DMS53 treated with DMSO at 0.1 percent for 48 hours (cell line): ENCODE measurements around the gene CLDN20.
"Not testable (repeated sequence)": the region's sequence is repeated elsewhere in the genome, so short reads cannot be mapped to it uniquely, and the experiment has no call there.

Experiments used
- DNase-seq: peaks from one replicate; lab custom pipeline; 2025; ENCODE audit not compliant: unreplicated experiment; lab: John Stamatoyannopoulos, UW

Gene CLDN20, protein sequence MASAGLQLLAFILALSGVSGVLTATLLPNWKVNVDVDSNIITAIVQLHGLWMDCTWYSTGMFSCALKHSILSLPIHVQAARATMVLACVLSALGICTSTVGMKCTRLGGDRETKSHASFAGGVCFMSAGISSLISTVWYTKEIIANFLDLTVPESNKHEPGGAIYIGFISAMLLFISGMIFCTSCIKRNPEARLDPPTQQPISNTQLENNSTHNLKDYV

DNA sequence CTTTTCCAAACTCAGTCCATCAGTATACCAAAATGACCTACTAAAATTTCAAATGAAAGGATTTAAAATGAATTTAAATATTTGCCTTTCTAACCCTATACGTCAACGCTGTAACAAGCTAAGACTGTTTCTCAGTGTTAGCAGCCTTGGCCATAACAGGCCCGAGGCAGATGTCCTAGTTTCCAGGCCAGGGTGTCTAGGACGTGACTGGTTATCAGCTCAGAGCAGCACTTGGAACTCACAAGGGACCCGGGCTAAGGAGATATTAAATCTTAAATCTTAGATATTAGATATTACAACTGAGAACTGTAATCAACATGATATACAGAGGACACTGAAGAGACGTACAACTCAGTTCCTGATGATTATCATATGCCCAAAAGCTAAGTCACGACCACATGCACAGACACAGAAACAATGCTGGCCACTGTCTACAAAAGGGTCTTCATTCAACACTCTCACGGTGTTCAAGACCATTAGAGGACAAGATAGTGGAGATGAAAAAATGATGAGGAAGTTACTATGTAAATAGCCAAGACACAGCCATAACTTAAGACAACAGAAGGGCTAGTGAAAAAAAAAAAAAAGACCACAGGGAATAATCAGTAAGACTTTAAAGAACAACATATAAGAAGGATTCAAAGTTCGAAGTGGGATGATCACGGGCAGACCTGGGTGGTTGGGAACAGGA, at the start of gene CLDN20:
TSS of gene CLDN20 (plus strand) at position 641 of the 691 bp plus-strand sequence. CDS start 11,707 bp downstream, outside the sequence.
- DNase-seq = no peak

GRCh38 chr6:155215906-155216305, 47.9 kb upstream of the CLDN20 start:
- no peak for DNase-seq

- no peak for DNase-seq
Observed at GRCh38 chr6:155216312-155217046, 47.3 kb upstream of the CLDN20 start.

GRCh38 chr6:155218711-155219110, 45.1 kb upstream of the CLDN20 start:
- DNase-seq = not testable (repeated sequence)

DNA sequence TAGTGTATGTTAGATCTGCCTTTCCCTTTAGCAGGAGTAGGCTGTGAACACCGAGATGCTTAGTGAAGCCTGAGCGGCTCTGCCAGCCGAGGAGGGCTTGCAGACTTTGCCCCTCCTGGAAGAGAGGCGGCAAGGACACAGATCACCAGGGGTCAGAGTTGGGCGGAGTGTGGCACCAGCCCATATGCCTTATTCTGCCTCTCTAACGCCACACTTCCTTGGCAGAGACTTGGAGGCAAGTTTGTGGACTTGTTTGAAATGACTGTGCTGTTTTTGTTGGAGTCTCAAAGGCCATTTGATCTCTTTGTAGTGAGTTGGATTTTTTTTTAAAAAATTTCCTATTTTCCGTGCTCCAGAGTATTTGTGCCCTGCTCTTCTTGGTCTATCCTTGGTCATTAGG, 44.5 kb upstream of the CLDN20 start:
- DNase-seq = no peak

GRCh38 chr6:155219858-155220301, 43.9 kb upstream of the CLDN20 start:
- DNase-seq = no peak

DNA sequence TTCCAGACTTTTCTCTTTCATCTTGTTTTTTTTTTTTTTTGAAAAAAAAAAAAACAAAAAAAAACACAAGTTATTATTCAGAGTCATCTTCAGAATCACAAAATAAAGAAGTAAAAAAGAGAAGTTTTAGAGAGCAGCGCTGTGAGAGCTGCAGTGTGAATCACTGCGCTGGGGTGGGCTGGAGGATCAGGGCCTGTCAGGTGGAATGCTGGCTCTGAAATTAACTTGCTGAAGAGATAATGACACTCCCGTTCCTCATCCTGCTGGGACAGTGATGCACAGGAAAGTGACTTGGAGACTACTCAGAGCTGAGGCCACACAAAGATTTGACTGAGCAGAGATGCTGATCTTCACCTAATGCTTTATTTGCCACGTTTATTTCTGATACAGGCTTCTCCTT, 42.7 kb upstream of the CLDN20 start:
- DNase-seq = no peak

DNA sequence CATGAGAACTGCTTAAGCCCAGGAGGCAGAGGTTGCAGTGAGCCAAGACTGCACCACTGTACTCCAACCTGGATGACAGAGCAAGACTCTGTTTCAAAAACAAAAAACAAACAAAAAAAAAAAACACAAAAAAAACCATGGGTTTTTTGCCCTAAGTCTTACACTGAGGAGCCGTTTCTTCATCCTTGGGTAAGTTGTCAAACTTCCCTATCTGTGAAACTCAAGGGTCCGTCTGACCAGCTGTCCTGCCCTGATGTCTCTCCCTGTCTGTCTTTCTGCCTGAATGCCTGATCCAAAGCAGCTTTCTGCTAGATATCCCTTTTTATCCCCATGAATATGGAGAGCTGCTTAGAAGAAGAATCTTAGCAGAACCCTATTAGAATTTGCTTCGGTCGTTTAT, 41.3 kb upstream of the CLDN20 start:
- no peak for DNase-seq

DNA sequence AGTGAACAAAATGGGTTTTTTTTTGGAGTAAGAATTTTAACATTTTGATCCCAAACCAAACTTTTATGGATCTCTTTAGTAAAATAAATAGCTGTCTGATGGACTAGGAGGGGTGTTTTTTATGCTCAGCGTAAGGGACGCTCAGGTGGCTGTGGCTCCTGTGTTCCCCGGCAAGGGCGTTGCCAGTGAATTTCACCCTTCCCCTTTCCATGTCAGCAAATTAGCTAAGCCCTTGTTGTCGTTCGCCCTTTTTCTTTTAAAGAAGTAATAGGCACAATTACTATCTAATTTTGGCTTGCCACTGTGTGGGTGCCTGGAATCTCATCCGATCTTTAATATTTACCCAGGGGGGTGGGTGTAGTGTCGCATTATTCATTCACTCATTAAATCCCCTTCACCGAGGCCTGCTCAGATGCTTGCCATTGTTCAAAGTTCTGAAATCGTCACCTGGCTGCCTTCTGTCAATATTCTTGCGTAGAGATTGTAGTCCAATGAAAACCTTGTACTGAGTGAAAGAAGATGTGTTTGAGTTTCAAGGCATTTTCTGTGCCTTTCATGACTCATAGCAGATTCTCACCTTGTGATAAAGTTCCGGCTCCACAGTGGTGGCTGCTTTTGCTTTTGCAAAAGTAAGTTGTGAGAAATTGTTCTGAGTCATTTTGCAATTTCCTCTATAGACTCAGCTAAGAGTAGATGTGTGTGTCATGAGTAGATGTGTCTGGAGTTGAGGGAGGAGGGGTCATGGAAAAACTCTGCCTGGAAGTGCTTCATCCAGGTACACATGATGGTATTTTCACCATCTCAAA, 40.0 kb upstream of the CLDN20 start:
- no peak for DNase-seq

DNA sequence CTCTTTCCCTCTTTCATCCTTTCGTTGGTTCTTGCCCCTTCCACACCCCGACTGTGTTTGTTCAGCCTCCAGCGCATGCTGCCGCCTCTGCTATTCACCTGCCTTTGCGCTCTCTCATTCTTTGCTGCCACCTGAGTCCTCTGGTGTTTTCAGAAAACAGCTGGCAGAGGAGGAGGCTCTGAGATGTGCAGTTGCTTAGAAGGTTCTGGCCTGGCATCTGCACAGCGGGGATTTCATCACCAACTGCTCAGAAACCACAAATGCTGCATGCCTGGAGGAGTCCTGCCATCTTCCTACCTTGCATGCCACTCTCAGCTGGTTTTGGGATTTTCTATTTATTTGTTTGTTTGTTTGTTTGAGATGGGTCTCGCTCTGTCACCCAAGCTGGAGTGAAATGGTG, 39.2 kb upstream of the CLDN20 start:
- DNase-seq = no peak

DNA sequence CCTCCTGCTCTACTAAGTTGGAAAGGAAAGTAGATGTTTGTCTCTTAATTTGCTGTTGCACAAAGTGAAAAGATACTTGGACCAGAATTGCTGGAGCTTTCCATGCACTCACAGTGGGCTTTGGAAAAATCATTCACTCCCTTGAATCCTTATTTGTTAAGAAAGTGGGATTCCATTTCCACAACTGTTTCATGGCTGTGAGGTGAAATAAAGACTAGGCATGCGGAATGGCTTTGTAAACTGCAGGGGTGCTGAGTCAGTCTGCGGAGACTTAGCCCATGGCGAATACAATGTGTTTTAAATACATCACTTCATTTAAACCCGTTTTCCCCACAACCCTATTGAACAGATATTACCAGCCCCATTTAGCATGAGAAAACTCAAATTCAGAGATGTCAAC, 36.8 kb upstream of the CLDN20 start:
- DNase-seq = no peak

DNA sequence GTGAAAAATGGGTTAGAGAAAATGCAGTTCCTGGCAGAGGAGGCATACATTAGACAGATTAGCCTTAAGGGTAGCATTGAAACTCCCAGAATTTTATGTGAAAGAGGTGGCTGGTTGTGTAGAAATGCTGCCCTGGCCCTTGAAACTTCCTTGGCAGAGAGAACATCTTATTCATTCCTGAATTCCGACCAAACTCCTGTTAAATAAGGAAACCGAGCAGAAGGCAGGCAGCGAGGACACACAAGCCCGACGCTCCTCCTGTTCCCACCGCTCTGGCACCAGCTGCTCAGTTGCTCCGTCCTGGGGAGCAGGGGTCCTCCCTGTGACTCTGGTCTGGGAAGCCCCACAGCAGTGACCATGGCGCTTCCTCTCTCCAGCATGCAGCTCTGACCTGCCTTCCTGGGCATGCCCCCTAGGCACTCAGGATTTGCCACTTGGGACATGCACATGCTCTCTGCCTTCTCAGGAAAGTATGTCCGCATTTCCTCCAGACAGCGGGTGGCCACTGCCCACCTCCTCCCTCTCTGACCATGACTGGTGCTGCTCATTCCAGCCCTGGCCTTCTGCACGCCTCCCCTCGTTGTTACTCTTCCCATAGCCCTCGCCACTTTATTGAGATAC, 35.2 kb upstream of the CLDN20 start:
- no peak for DNase-seq

GRCh38 chr6:155230975-155231374, 32.8 kb upstream of the CLDN20 start:
- not testable (repeated sequence) for DNase-seq

DNA sequence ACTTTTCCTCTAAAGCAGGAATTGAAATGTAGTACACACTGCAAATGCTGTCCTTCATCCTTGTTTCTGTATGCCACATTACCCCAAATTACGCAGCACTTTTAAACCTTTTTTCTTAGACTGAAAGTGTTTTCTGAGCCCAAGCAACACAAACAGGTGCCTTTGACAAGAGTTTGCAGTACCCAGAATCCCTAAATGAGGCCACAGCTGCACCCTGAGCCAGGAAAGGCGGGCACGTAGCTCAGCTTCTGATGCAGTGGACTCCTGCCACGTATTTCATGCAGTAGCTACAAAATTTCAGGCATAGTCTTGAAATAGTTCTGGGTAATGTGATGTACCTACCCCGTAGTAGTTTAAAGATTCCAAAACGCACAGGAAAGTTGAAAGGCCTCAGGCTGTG, 31.0 kb upstream of the CLDN20 start:
- no peak for DNase-seq

DNA sequence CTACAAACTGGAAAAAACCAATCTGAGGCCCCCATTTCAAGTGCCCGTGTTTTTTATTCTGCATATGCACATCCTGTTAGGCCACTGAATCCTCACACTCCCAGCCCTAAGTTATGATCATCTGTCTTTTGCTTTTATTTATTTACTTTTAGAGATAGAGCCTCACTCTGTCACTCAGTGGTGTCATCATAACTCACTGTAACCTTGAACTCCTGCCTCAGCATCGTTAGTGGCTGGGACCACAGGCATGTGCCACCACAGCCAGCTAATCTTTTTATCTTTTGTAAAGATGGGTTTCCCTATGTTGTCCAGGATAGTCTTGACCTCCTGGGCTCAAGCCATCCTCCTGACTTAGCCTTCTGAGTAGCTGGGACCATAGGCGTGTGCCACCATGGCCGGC, 29.6 kb upstream of the CLDN20 start:
- DNase-seq = no peak

- DNase-seq = no peak
Observed at GRCh38 chr6:155234687-155235086, 29.1 kb upstream of the CLDN20 start.

- DNase-seq = no peak
Observed at GRCh38 chr6:155235087-155235486, 28.7 kb upstream of the CLDN20 start.

DNA sequence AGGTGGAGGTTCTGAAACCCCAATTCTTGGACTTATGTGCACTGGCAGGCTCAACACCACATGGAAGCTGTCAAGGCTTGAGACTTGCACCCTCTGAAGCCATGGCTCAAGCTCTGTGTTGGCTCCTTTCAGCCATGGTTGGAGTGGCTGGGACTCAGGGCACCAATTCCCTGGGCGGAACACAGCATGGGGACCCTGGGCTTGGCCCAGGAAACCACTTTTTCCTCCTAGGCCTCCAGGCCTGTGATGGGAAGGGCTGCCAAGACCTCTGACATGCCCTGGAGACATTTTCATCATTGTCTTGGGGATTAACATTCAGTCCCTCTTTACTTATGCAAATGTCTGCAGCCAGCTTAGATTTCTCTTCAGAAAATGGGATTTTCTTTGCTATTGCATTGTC, 26.2 kb upstream of the CLDN20 start:
- no peak for DNase-seq

GRCh38 chr6:155240905-155241600, 22.8 kb upstream of the CLDN20 start:
- no peak for DNase-seq

GRCh38 chr6:155241966-155242365, 21.8 kb upstream of the CLDN20 start:
- DNase-seq = no peak
